BLaER1 (cell line): ENCODE measurements around the gene RELA.

Experiments
- H3K27ac ChIP-seq: shearing (Covaris generic); formaldehyde crosslinking; 2 replicates; pipeline ENCODE4 v1.8.1; 2022
- H3K27me3 ChIP-seq: shearing (Covaris generic); formaldehyde crosslinking; 2 replicates; pipeline ENCODE4 v1.8.1; 2022
- H3K36me3 ChIP-seq: shearing (Covaris generic); formaldehyde crosslinking; 2 replicates; pipeline ENCODE4 v1.8.1; 2022
- H3K4me1 ChIP-seq: shearing (Covaris generic); formaldehyde crosslinking; 2 replicates; pipeline ENCODE4 v1.8.1; 2022
- H3K4me2 ChIP-seq: shearing (Covaris generic); formaldehyde crosslinking; 2 replicates; pipeline ENCODE4 v1.8.1; 2022
- H3K4me3 ChIP-seq: shearing (Covaris generic); formaldehyde crosslinking; 2 replicates; pipeline ENCODE4 v1.8.1; 2022
- H3K9ac ChIP-seq: shearing (Covaris generic); formaldehyde crosslinking; 2 replicates; pipeline ENCODE4 v1.8.1; 2022
- H3K9me3 ChIP-seq: shearing (Covaris generic); formaldehyde crosslinking; 2 replicates; pipeline ENCODE4 v1.8.1; 2022
- H4K20me1 ChIP-seq: shearing (Covaris generic); formaldehyde crosslinking; 2 replicates; pipeline ENCODE4 v1.8.1; 2022
- Cebpa-rat ChIP-seq: shearing (Covaris generic); IDR thresholded peaks from 2 replicates; pipeline ENCODE4 v1.8.1; 2022

Gene RELA

GRCh38 chr11:65655570-65656332 lies 7.0 kb downstream of the RELA start:
- Histone ChIP-seq H3K4me2 (no peak overlapping the region), H3K9me3 (no peaks in the 10 kb centered on the region), H3K9ac (peak overlapping the region; percentile 57; the same call in 1 of the 2 replicates), H4K20me1 (peaks cover 50% of the 10 kb centered on the region), H3K27ac (0 out of 2 replicates have a peak overlapping the region, but pooled peaks have one; percentile 35), H3K36me3 (peaks cover 88% of the 10 kb centered on the region), H3K27me3 (no peaks in the 10 kb centered on the region), H3K4me3 (no peak overlapping the region), H3K4me1 (peaks cover 44% of the 10 kb centered on the region)
- TF ChIP-seq Cebpa-rat, result no peak

GRCh38 chr11:65654375-65655349 lies 8.1 kb downstream of the RELA start:
- no peak for TF ChIP-seq Cebpa-rat
- H3K9ac ChIP-seq, result peak overlapping the region; percentile 89; the same call in 1 of the 2 replicates
- no peak overlapping the region; the same call in 1 of the 2 replicates for H3K4me3 ChIP-seq
- H3K27ac ChIP-seq, result peak overlapping the region; percentile 95
- no peaks in the 10 kb centered on the region for H3K27me3 ChIP-seq
- peaks cover 88% of the 10 kb centered on the region for H3K36me3 ChIP-seq
- H3K4me1 ChIP-seq, result peaks cover 49% of the 10 kb centered on the region
- peak overlapping the region; percentile 96 for H3K4me2 ChIP-seq
- H4K20me1 ChIP-seq, result peaks cover 49% of the 10 kb centered on the region
- no peaks in the 10 kb centered on the region for H3K9me3 ChIP-seq

- H3K27me3 ChIP-seq, result no peaks in the 10 kb centered on the region
- no peaks in the 10 kb centered on the region for H3K9me3 ChIP-seq
- peak overlapping the region; percentile 95 for H3K27ac ChIP-seq
- no peak for TF ChIP-seq Cebpa-rat
- H3K4me1 ChIP-seq, result peaks cover 56% of the 10 kb centered on the region
- peaks cover 41% of the 10 kb centered on the region for H4K20me1 ChIP-seq
- peaks cover 88% of the 10 kb centered on the region for H3K36me3 ChIP-seq
- H3K9ac ChIP-seq, result peak overlapping the region; percentile 89
- peak overlapping the region; percentile 67 for H3K4me3 ChIP-seq
- H3K4me2 ChIP-seq, result peak overlapping the region; percentile 96
Measured at GRCh38 chr11:65653229-65654225, 9.2 kb downstream of the RELA start.

- Histone ChIP-seq H3K36me3 (peaks cover 88% of the 10 kb centered on the region), H3K9ac (peak overlapping the region; percentile 89), H3K27me3 (no peaks in the 10 kb centered on the region), H3K4me1 (peaks cover 56% of the 10 kb centered on the region), H3K9me3 (no peaks in the 10 kb centered on the region), H3K27ac (peak overlapping the region; percentile 95), H4K20me1 (peaks cover 34% of the 10 kb centered on the region), H3K4me3 (peak overlapping the region; percentile 67), H3K4me2 (peak overlapping the region; percentile 96)
- TF ChIP-seq Cebpa-rat, result no peak
Measured at GRCh38 chr11:65652511-65653228, 10.0 kb downstream of the RELA start.

- Histone ChIP-seq H3K4me1 (peaks cover 56% of the 10 kb centered on the region), H3K27ac (peak overlapping the region; percentile 95), H4K20me1 (peaks cover 30% of the 10 kb centered on the region), H3K4me2 (peak overlapping the region; percentile 96), H3K9ac (peak overlapping the region; percentile 89), H3K9me3 (no peaks in the 10 kb centered on the region), H3K36me3 (peaks cover 88% of the 10 kb centered on the region), H3K4me3 (peak overlapping the region; percentile 67), H3K27me3 (no peaks in the 10 kb centered on the region)
- no peak for TF ChIP-seq Cebpa-rat
Measured at GRCh38 chr11:65651589-65652510, 10.9 kb downstream of the RELA start.

GRCh38 chr11:65651339-65651588 lies 11.5 kb downstream of the RELA start:
- Histone ChIP-seq H3K9ac (peak overlapping the region; percentile 89), H3K4me3 (no peak overlapping the region), H3K27me3 (no peaks in the 10 kb centered on the region), H3K27ac (peak overlapping the region; percentile 95), H3K4me1 (peaks cover 56% of the 10 kb centered on the region), H4K20me1 (peaks cover 34% of the 10 kb centered on the region), H3K9me3 (no peaks in the 10 kb centered on the region), H3K4me2 (peak overlapping the region; percentile 96), H3K36me3 (peaks cover 88% of the 10 kb centered on the region)
- no peak for TF ChIP-seq Cebpa-rat

- H4K20me1 ChIP-seq, result peaks cover 34% of the 10 kb centered on the region
- no peaks in the 10 kb centered on the region for H3K27me3 ChIP-seq
- H3K4me3 ChIP-seq, result no peak overlapping the region
- peaks cover 88% of the 10 kb centered on the region for H3K36me3 ChIP-seq
- H3K27ac ChIP-seq, result peak overlapping the region; percentile 95
- no peak for TF ChIP-seq Cebpa-rat
- H3K9me3 ChIP-seq, result no peaks in the 10 kb centered on the region
- H3K4me1 ChIP-seq, result peaks cover 56% of the 10 kb centered on the region
- H3K4me2 ChIP-seq, result peak overlapping the region; percentile 96
- peak overlapping the region; percentile 89 for H3K9ac ChIP-seq
Measured at GRCh38 chr11:65650547-65651338, 12.0 kb downstream of the RELA start.
